K562 (cell line): Measurements from ENCODE around the gene CHD2.

ENCODE experiments used
- MCM7 ChIP-seq, 2 experiments: fragments of 450-650 bp; IDR thresholded peaks; 2 replicates each; pipeline ENCODE4 v1.6.1; 2016 to 2018
- NR2C2 ChIP-seq, 2 experiments: fragments of 200-800 bp in 1 of 2; sonication (Bioruptor generic) in 1 of 2; sonication (generic) in 1 of 2; formaldehyde crosslinking in 1 of 2; IDR thresholded peaks; 2 replicates each; pipeline versions ENCODE4 v1.6.1 to v1.8.0; 2016 to 2022; ENCODE audit warnings: mild to moderate bottlenecking in 1 of 2, missing compliant biosample characterization in 1 of 2, missing genetic modification characterization in 1 of 2, missing genetic modification reagents in 1 of 2
- POU5F1 ChIP-seq: fragments of 150-350 bp; IDR thresholded peaks from 2 replicates; pipeline ENCODE4 v1.6.1; 2014; ENCODE audit warnings: borderline replicate concordance, low read length, low read depth, mild to moderate bottlenecking; ENCODE audit not compliant: partially characterized antibody
- PTRF ChIP-seq: fragments of 450-650 bp; IDR thresholded peaks from 2 replicates; pipeline ENCODE4 v1.6.1; 2016; ENCODE audit warnings: mild to moderate bottlenecking, missing genetic modification characterization, missing compliant biosample characterization
- TBP ChIP-seq: optimal IDR thresholded peaks from 2 replicates; pipeline ENCODE3; 2011; ENCODE audit warnings: low read depth, low read length, improper control_type of control experiment
- TCF7L2 ChIP-seq: fragments of 150-350 bp; IDR thresholded peaks from 2 replicates; pipeline ENCODE4 v1.6.1; 2016; ENCODE audit warnings: low read depth, mild to moderate bottlenecking, low read length, moderate library complexity
- ZNF561 ChIP-seq: fragments of 450-650 bp; formaldehyde crosslinking; conservative IDR thresholded peaks from 2 replicates; pipeline ENCODE4 v1.4.0; 2020; ENCODE audit warnings: mild to moderate bottlenecking, moderate library complexity
- TF ChIP-seq, protein P1 (sequence below): fragments of 450-650 bp; IDR thresholded peaks from 2 replicates; pipeline ENCODE4 v1.6.1; 2018; ENCODE audit not compliant: partially characterized antibody
- TF ChIP-seq, protein P2 (sequence below), 3 experiments: IDR thresholded peaks in 2 of 3; conservative IDR thresholded peaks in 1 of 3; 2 replicates each; pipeline ENCODE4 v1.5.1; 2011 to 2012; ENCODE audit warnings: low read length in 3 of 3, mild to moderate bottlenecking in 3 of 3, control low read depth in 2 of 3, improper control_type of control experiment in 1 of 3, inconsistent platforms in 1 of 3, low read depth in 1 of 3, mixed read lengths in 1 of 3, moderate library complexity in 1 of 3; ENCODE audit not compliant: insufficient read depth in 2 of 3
- TF ChIP-seq, protein P3 (sequence below): fragments of 250-450 bp; sonication (Bioruptor Pico); IDR thresholded peaks from 2 replicates; pipeline ENCODE4 v1.5.0; 2022; ENCODE audit warnings: mild to moderate bottlenecking

DNA sequence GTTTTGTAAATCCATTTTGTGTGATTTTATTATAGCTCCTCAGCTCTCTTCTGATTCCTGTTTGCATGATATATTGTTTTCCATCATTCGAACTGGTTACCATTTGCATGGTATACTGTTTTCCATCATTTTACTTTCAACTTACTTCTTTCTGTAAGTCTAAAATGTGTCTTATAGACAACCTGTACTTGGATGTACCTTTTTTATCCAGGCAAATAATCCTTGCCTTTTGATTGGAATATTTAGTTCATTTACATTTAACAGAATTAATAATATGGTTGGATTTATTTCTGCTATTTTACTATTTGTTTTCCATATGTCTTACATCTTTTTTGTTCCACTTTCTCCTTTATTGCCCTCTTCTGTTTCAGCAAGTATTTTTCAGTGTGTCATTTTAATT is 62.8 kb downstream of the CHD2 start:
- TF ChIP-seq MCM7 (IDR thresholded peaks at IDR 0.05), result no peak
- no peak for TF ChIP-seq PTRF (tag)
- TF ChIP-seq, protein P1, sequence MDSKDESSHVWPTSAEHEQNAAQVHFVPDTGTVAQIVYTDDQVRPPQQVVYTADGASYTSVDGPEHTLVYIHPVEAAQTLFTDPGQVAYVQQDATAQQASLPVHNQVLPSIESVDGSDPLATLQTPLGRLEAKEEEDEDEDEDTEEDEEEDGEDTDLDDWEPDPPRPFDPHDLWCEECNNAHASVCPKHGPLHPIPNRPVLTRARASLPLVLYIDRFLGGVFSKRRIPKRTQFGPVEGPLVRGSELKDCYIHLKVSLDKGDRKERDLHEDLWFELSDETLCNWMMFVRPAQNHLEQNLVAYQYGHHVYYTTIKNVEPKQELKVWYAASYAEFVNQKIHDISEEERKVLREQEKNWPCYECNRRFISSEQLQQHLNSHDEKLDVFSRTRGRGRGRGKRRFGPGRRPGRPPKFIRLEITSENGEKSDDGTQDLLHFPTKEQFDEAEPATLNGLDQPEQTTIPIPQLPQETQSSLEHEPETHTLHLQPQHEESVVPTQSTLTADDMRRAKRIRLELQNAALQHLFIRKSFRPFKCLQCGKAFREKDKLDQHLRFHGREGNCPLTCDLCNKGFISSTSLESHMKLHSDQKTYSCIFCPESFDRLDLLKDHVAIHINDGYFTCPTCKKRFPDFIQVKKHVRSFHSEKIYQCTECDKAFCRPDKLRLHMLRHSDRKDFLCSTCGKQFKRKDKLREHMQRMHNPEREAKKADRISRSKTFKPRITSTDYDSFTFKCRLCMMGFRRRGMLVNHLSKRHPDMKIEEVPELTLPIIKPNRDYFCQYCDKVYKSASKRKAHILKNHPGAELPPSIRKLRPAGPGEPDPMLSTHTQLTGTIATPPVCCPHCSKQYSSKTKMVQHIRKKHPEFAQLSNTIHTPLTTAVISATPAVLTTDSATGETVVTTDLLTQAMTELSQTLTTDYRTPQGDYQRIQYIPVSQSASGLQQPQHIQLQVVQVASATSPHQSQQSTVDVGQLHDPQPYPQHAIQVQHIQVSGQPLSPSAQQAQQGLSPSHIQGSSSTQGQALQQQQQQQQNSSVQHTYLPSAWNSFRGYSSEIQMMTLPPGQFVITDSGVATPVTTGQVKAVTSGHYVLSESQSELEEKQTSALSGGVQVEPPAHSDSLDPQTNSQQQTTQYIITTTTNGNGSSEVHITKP, result no peak
- TF ChIP-seq ZNF561 (CRISPR knock-in tag), result no peak
- no peak for TF ChIP-seq NR2C2 (CRISPR knock-in tag; IDR thresholded peaks at IDR 0.05)
- TF ChIP-seq NR2C2 (tag; IDR thresholded peaks at IDR 0.05), result no peak
- no peak for TF ChIP-seq TCF7L2
- TF ChIP-seq, protein P2, sequence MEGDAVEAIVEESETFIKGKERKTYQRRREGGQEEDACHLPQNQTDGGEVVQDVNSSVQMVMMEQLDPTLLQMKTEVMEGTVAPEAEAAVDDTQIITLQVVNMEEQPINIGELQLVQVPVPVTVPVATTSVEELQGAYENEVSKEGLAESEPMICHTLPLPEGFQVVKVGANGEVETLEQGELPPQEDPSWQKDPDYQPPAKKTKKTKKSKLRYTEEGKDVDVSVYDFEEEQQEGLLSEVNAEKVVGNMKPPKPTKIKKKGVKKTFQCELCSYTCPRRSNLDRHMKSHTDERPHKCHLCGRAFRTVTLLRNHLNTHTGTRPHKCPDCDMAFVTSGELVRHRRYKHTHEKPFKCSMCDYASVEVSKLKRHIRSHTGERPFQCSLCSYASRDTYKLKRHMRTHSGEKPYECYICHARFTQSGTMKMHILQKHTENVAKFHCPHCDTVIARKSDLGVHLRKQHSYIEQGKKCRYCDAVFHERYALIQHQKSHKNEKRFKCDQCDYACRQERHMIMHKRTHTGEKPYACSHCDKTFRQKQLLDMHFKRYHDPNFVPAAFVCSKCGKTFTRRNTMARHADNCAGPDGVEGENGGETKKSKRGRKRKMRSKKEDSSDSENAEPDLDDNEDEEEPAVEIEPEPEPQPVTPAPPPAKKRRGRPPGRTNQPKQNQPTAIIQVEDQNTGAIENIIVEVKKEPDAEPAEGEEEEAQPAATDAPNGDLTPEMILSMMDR (IDR thresholded peaks at IDR 0.05 in 2 of 3, conservative IDR thresholded peaks at IDR 0.05 in 1 of 3; ENCODE audit: insufficient read depth in 2 of 3, low read depth in 1 of 3, low read length in 3 of 3), result no peak
- no peak for TF ChIP-seq POU5F1
- TF ChIP-seq, protein P3, sequence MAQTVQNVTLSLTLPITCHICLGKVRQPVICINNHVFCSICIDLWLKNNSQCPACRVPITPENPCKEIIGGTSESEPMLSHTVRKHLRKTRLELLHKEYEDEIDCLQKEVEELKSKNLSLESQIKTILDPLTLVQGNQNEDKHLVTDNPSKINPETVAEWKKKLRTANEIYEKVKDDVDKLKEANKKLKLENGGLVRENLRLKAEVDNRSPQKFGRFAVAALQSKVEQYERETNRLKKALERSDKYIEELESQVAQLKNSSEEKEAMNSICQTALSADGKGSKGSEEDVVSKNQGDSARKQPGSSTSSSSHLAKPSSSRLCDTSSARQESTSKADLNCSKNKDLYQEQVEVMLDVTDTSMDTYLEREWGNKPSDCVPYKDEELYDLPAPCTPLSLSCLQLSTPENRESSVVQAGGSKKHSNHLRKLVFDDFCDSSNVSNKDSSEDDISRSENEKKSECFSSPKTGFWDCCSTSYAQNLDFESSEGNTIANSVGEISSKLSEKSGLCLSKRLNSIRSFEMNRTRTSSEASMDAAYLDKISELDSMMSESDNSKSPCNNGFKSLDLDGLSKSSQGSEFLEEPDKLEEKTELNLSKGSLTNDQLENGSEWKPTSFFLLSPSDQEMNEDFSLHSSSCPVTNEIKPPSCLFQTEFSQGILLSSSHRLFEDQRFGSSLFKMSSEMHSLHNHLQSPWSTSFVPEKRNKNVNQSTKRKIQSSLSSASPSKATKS (CRISPR knock-in tag), result no peak
- TF ChIP-seq TBP, result no peak
